ENCODE results near the gene TLE4. TPM values are rescaled to one million over a fixed set of nuclear protein-coding genes. Genes with fewer than 3 reads are reported as not detected.

TLE4 gene
- polyA plus RNA-seq, 1 of the 3 experiments (the other 2 are of a cell fraction), result 40.4 TPM

- no peak for DNase-seq
Measured at GRCh38 chr9:79572032-79572607, 355 bp downstream of the TLE4 start.

DNA sequence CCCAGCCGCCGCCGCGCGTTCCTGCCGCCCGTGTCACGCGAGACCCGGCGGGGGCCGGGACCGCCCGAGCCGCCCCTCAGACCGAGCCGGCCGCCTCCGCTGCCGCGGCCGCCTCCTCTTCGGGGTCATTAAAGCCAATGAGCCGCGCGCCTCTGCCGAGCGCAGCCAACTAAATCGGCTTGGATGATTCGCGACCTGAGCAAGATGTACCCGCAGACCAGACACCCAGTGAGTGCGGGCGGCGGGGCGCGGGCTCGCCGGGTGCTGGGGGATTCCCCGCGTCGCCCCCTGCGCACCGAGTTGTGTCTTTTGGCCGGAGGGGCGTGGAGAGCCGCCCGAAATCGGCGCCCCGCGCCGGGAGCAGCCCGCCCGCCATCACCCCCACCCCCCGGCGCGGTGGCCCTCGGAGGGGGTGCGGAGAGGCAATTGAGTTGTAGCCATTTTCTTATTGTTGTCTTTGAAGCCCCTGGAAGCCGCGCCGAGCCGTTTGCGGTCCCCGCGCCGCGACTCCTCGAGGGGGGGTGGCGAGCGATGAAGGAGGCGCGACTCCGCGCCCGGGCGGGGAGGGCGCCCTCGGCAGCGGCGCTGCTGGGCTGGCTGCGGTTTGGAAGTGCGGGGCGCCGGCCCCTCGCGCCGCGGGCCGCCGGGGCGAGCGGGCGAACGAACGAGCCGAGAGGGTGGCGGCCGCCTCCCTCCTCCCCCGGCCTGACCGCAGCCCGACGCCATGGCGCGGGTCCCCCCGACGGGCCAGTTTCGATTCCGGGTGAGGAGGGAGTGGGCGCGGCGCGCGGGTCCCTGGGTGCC, 1.0 kb downstream of the TLE4 start:
- Histone ChIP-seq H3K9ac (peak overlapping the region; percentile 97), H3K27ac (ENCODE audit: low read depth in 2 of 2, low read length in 1 of 2) (peak overlapping the region; percentile 97), H2AFZ (ENCODE audit: low read depth) (0 out of 2 replicates have a peak overlapping the region, but pooled peaks have one; percentile 8), H3F3A (replicated peaks; ENCODE audit: insufficient read depth) (peaks cover 4% of the 10 kb centered on the region), H3K27me3 (ENCODE audit: insufficient read depth) (no peaks in the 10 kb centered on the region), H3K79me2 (ENCODE audit: insufficient read depth) (peaks cover 58% of the 10 kb centered on the region), H3K4me2 (peak overlapping the region; percentile 71; the same call in 1 of the 2 replicates), H4K20me1 (ENCODE audit: insufficient read depth) (peaks cover 12% of the 10 kb centered on the region; the same call in 1 of the 2 replicates), H3K9me3 (no peaks in the 10 kb centered on the region), H3K36me3 (replicated peaks in 1 of 2; ENCODE audit: control insufficient read depth in 1 of 2, insufficient read depth in 2 of 2, low read length in 1 of 2) (peaks cover 2 to 14% of the 10 kb centered on the region in 2 experiments), H3K4me3 (ENCODE audit: low read depth in 2 of 2, low read length in 1 of 2) (peak overlapping the region; percentile 87 to 97), H3K4me1 (ENCODE audit: control insufficient read depth in 1 of 2, insufficient read depth in 2 of 2, low read depth in 1 of 2, low read length in 1 of 2) (peaks cover 0 to 9% of the 10 kb centered on the region in 2 experiments; a peak in 2 of 4 replicates), H3K9me2 (no peaks in the 10 kb centered on the region)
- peak; percentile 62 for DNase-seq
- no CpG with 5 or more reads among the region's 115 CpGs for WGBS (ENCODE audit: low lambda C conversion rate)
- ChIA-PET POLR2A (interaction anchor here (0.6 to 1.8 kb wide), 4 partner anchors 37 to 1203 kb away, joined by 3 to 8 read pairs (median 4); no protein-coding TSS in a partner anchor), CTCF (interaction anchor here (0.7 to 1.2 kb wide), 4 partner anchors 443 to 591 kb away, joined by 3 to 4 read pairs (median 3); no protein-coding TSS in a partner anchor)
- TF ChIP-seq FOXJ3 (CRISPR knock-in tag; IDR thresholded peaks at IDR 0.05), result no peak
- no peak for TF ChIP-seq TEAD4 (IDR thresholded peaks at IDR 0.05; ENCODE audit: borderline replicate concordance, insufficient read depth)
- no peak for TF ChIP-seq JUND (IDR thresholded peaks at IDR 0.05)
- TF ChIP-seq, protein P1, sequence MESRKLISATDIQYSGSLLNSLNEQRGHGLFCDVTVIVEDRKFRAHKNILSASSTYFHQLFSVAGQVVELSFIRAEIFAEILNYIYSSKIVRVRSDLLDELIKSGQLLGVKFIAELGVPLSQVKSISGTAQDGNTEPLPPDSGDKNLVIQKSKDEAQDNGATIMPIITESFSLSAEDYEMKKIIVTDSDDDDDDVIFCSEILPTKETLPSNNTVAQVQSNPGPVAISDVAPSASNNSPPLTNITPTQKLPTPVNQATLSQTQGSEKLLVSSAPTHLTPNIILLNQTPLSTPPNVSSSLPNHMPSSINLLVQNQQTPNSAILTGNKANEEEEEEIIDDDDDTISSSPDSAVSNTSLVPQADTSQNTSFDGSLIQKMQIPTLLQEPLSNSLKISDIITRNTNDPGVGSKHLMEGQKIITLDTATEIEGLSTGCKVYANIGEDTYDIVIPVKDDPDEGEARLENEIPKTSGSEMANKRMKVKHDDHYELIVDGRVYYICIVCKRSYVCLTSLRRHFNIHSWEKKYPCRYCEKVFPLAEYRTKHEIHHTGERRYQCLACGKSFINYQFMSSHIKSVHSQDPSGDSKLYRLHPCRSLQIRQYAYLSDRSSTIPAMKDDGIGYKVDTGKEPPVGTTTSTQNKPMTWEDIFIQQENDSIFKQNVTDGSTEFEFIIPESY (IDR thresholded peaks at IDR 0.05; ENCODE audit: borderline replicate concordance, low read depth), result no peak
- no peak for TF ChIP-seq ELF1 (IDR thresholded peaks at IDR 0.05)

More at GRCh38 chr9:79572032-79572607, 355 bp downstream of the TLE4 start:
- ChIA-PET CTCF (interaction anchor here (0.7 to 1.7 kb wide), 4 partner anchors 38 to 589 kb away, joined by 3 to 5 read pairs (median 4); no protein-coding TSS in a partner anchor), POLR2A (interaction anchor here (0.6 to 1.8 kb wide), 5 partner anchors 11 to 1202 kb away, joined by 3 to 8 read pairs (median 3); no protein-coding TSS in a partner anchor)
- Histone ChIP-seq H3K9me2 (no peaks in the 10 kb centered on the region), H3K4me3 (ENCODE audit: low read depth in 2 of 2, low read length in 1 of 2) (peak overlapping the region; percentile 87 to 97), H3K4me1 (ENCODE audit: control insufficient read depth in 1 of 2, insufficient read depth in 2 of 2, low read depth in 1 of 2, low read length in 1 of 2) (peaks cover 0 to 5% of the 10 kb centered on the region in 2 experiments; a peak in 2 of 4 replicates), H3K9me3 (no peaks in the 10 kb centered on the region), H3F3A (replicated peaks; ENCODE audit: insufficient read depth) (peaks cover 4% of the 10 kb centered on the region), H3K79me2 (ENCODE audit: insufficient read depth) (peaks cover 52% of the 10 kb centered on the region), H3K27me3 (ENCODE audit: insufficient read depth) (no peaks in the 10 kb centered on the region), H3K36me3 (replicated peaks in 1 of 2; ENCODE audit: control insufficient read depth in 1 of 2, insufficient read depth in 2 of 2, low read length in 1 of 2) (peaks cover 0 to 14% of the 10 kb centered on the region in 2 experiments), H3K4me2 (peak overlapping the region; percentile 83), H3K9ac (peak overlapping the region; percentile 97), H3K27ac (ENCODE audit: low read depth in 2 of 2, low read length in 1 of 2) (peak overlapping the region; percentile 97), H2AFZ (ENCODE audit: low read depth) (0 out of 2 replicates have a peak overlapping the region, but pooled peaks have one; percentile 50), H4K20me1 (ENCODE audit: insufficient read depth) (peaks cover 6% of the 10 kb centered on the region; the same call in 1 of the 2 replicates)
- WGBS (ENCODE audit: low lambda C conversion rate), result 2% methylated on average over 30 of the region's 48 CpGs
- no peak; the same call in 1 of the 2 replicates for TF ChIP-seq RAD21 (IDR thresholded peaks at IDR 0.05; ENCODE audit: low read length)
- no peak for TF ChIP-seq EZH2phosphoT487 (IDR thresholded peaks at IDR 0.05; ENCODE audit: borderline replicate concordance, low read depth)
- TF ChIP-seq SIN3A (IDR thresholded peaks at IDR 0.05; ENCODE audit: borderline replicate concordance, low read depth, low read length), result no peak
- TF ChIP-seq FOSL2 (IDR thresholded peaks at IDR 0.05; ENCODE audit: borderline replicate concordance, low read depth), result no peak
- TF ChIP-seq POLR2AphosphoS5 (IDR thresholded peaks at IDR 0.05; ENCODE audit: low read depth, low read length), result no peak
- no peak for TF ChIP-seq GABPA (IDR thresholded peaks at IDR 0.05; ENCODE audit: low read depth)
- no peak for TF ChIP-seq TCF12 (IDR thresholded peaks at IDR 0.05)

Measured in SK-N-SH (cell line).